ENCODE measurements around the gene YWHAB.

The YWHAB gene

DNA sequence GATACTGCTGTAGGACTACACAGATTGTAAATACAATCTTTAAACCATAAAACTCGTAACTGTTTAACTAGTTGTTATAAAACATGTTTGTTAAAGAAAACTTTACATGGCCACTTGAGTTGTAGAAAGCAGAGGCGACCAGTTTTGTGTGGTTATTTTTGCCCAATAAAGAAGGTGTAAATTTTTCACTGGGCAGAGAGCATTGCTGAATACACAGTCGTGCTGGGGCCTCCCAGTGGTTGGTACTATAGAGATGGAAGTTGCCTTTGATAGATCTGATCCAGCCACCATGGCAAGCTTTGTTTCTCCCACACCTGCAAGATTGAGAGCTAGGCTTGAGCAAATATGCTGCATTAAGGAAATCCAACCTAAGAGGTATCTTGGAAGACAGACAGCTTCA lies 34.0 kb upstream of the YWHAB start:
- Histone ChIP-seq H3K4ac (ENCODE audit: low read depth, low read length) (no peak overlapping the region), H3K27ac (ENCODE audit: low read depth, low read length) (no peak overlapping the region), H3K4me2 (ENCODE audit: low read length) (no peak overlapping the region), H3K9me3 (ENCODE audit: insufficient read depth, low read depth, low read length) (no peaks in the 10 kb centered on the region), H2BK12ac (ENCODE audit: low read length) (no peak overlapping the region), H3K23ac (ENCODE audit: low read length) (no peak overlapping the region), H3K36me3 (ENCODE audit: control insufficient read depth in 1 of 2, insufficient read depth in 2 of 2, low read length in 2 of 2) (no peaks in the 10 kb centered on the region), H3K18ac (ENCODE audit: low read length) (no peak overlapping the region), H3K79me1 (ENCODE audit: low read length) (no peaks in the 10 kb centered on the region), H3K14ac (ENCODE audit: low read length) (no peak overlapping the region), H3K9ac (ENCODE audit: low read length) (no peak overlapping the region), H4K8ac (ENCODE audit: low read depth, low read length) (no peak overlapping the region), H4K91ac (ENCODE audit: low read depth, low read length) (no peak overlapping the region), H3K79me2 (ENCODE audit: control insufficient read depth, insufficient read depth, low read length, poor library complexity) (no peaks in the 10 kb centered on the region), H2AFZ (ENCODE audit: insufficient read depth, low read length, poor library complexity) (no peak overlapping the region), H3K27me3 (ENCODE audit: insufficient read depth, low read length) (no peaks in the 10 kb centered on the region), H2AK5ac (ENCODE audit: low read length) (no peak overlapping the region), H2BK5ac (ENCODE audit: low read depth, low read length, poor library complexity) (no peak overlapping the region), H3K4me3 (ENCODE audit: low read depth, low read length) (no peak overlapping the region), H3K4me1 (ENCODE audit: control insufficient read depth in 1 of 2, insufficient read depth in 2 of 2, low read length in 2 of 2) (no peaks in the 10 kb centered on the region), H2BK120ac (ENCODE audit: insufficient read depth, low read length, poor library complexity) (no peak overlapping the region), H4K12ac (ENCODE audit: low read depth, low read length) (no peak overlapping the region)
- DNase-seq: no peak
- no CpG with 5 or more reads among the region's 3 CpGs for WGBS (ENCODE audit: extremely low coverage, insufficient coverage, insufficient read length)

- H4K12ac ChIP-seq (ENCODE audit: low read depth, low read length): no peak overlapping the region
- peak in 1 of 2 donors; percentile 55 for DNase-seq
Observed at GRCh38 chr20:44856442-44856841, 29.1 kb upstream of the YWHAB start.

DNA sequence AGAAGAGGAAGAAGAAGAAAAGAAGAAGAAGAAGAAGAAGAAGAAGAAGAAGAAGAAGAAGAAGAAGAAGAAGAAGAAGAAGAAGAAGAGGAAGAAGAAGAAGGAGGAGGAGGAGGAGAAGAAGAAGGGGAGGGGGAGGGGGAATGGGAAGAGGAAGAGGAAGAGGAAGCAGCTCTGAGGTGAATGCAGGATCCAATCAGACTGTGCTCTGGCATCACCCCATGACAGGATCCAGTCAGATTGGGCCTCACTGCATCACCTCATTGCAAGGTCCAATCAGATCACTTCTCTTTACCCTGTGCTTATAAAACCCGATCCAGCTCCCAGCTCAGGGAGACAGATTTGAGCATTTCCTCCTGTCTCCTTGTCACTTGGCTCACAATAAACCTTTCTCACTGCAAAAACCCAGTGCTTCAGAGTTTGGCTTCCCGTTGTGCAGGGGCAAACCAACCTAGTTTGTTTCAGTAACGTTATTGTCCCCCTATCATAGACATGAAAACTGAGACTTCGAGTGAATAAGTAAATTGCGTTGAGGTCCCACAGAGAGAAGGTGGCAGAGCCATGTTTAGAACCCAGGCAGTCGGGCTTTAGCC lies 28.6 kb upstream of the YWHAB start:
- Histone ChIP-seq H3K9me3 (ENCODE audit: insufficient read depth, low read depth, low read length) (no peaks in the 10 kb centered on the region), H3K4me3 (ENCODE audit: low read depth, low read length) (no peak overlapping the region), H2AK5ac (ENCODE audit: low read length) (no peak overlapping the region), H3K14ac (ENCODE audit: low read length) (no peak overlapping the region), H3K27me3 (ENCODE audit: insufficient read depth, low read length) (no peaks in the 10 kb centered on the region), H2BK12ac (ENCODE audit: low read length) (no peak overlapping the region), H4K91ac (ENCODE audit: low read depth, low read length) (no peak overlapping the region), H2BK120ac (ENCODE audit: insufficient read depth, low read length, poor library complexity) (no peak overlapping the region), H2AFZ (ENCODE audit: insufficient read depth, low read length, poor library complexity) (no peak overlapping the region), H3K79me1 (ENCODE audit: low read length) (no peaks in the 10 kb centered on the region), H3K4ac (ENCODE audit: low read depth, low read length) (no peak overlapping the region), H3K79me2 (ENCODE audit: control insufficient read depth, insufficient read depth, low read length, poor library complexity) (no peaks in the 10 kb centered on the region), H3K4me2 (ENCODE audit: low read length) (no peak overlapping the region), H3K4me1 (ENCODE audit: control insufficient read depth in 1 of 2, insufficient read depth in 2 of 2, low read length in 2 of 2) (no peaks in the 10 kb centered on the region), H3K9ac (ENCODE audit: low read length) (no peak overlapping the region), H3K23ac (ENCODE audit: low read length) (no peak overlapping the region), H3K18ac (ENCODE audit: low read length) (no peak overlapping the region), H2BK5ac (ENCODE audit: low read depth, low read length, poor library complexity) (no peak overlapping the region), H3K27ac (ENCODE audit: low read depth, low read length) (no peak overlapping the region), H3K36me3 (ENCODE audit: control insufficient read depth in 1 of 2, insufficient read depth in 2 of 2, low read length in 2 of 2) (no peaks in the 10 kb centered on the region), H4K12ac (ENCODE audit: low read depth, low read length) (no peak overlapping the region), H4K8ac (ENCODE audit: low read depth, low read length) (no peak overlapping the region)
- DNase-seq: no peak
- WGBS (ENCODE audit: extremely low coverage, insufficient coverage, insufficient read length): no CpG with 5 or more reads among the region's 6 CpGs

More at GRCh38 chr20:44856442-44856841, 29.1 kb upstream of the YWHAB start:
- no peak overlapping the region for H2AK5ac ChIP-seq (ENCODE audit: low read length)
- H3K79me1 ChIP-seq (ENCODE audit: low read length): no peaks in the 10 kb centered on the region
- no peak overlapping the region for H2BK120ac ChIP-seq (ENCODE audit: insufficient read depth, low read length, poor library complexity)
- no peaks in the 10 kb centered on the region for H3K79me2 ChIP-seq (ENCODE audit: control insufficient read depth, insufficient read depth, low read length, poor library complexity)
- no peak overlapping the region for H3K23ac ChIP-seq (ENCODE audit: low read length)
- H3K4me2 ChIP-seq (ENCODE audit: low read length): no peak overlapping the region
- H3K18ac ChIP-seq (ENCODE audit: low read length): no peak overlapping the region
- H3K27me3 ChIP-seq (ENCODE audit: insufficient read depth, low read length): no peaks in the 10 kb centered on the region
- no peak overlapping the region for H3K4ac ChIP-seq (ENCODE audit: low read depth, low read length)
- no peak overlapping the region for H4K8ac ChIP-seq (ENCODE audit: low read depth, low read length)
- no peak overlapping the region for H4K91ac ChIP-seq (ENCODE audit: low read depth, low read length)
- no peaks in the 10 kb centered on the region for H3K36me3 ChIP-seq (ENCODE audit: control insufficient read depth in 1 of 2, insufficient read depth in 2 of 2, low read length in 2 of 2)
- no peak overlapping the region for H2BK12ac ChIP-seq (ENCODE audit: low read length)
- H3K9ac ChIP-seq (ENCODE audit: low read length): no peak overlapping the region
- no peak overlapping the region for H3K14ac ChIP-seq (ENCODE audit: low read length)
- H3K27ac ChIP-seq (ENCODE audit: low read depth, low read length): no peak overlapping the region
- H2BK5ac ChIP-seq (ENCODE audit: low read depth, low read length, poor library complexity): no peak overlapping the region
- H3K9me3 ChIP-seq (ENCODE audit: insufficient read depth, low read depth, low read length): no peaks in the 10 kb centered on the region
- H2AFZ ChIP-seq (ENCODE audit: insufficient read depth, low read length, poor library complexity): no peak overlapping the region
- H3K4me1 ChIP-seq (ENCODE audit: control insufficient read depth in 1 of 2, insufficient read depth in 2 of 2, low read length in 2 of 2): no peaks in the 10 kb centered on the region
- no peak overlapping the region for H3K4me3 ChIP-seq (ENCODE audit: low read depth, low read length)
- WGBS (ENCODE audit: extremely low coverage, insufficient coverage, insufficient read length): no CpG with 5 or more reads among the region's 2 CpGs

GRCh38 chr20:44858606-44859360 lies 26.7 kb upstream of the YWHAB start:
- H4K12ac ChIP-seq (ENCODE audit: low read depth, low read length): no peak overlapping the region
- no peak overlapping the region for H3K27ac ChIP-seq (ENCODE audit: low read depth, low read length)
- H3K36me3 ChIP-seq (ENCODE audit: control insufficient read depth in 1 of 2, insufficient read depth in 2 of 2, low read length in 2 of 2): no peaks in the 10 kb centered on the region
- no peak overlapping the region for H3K4ac ChIP-seq (ENCODE audit: low read depth, low read length)
- H3K9ac ChIP-seq (ENCODE audit: low read length): no peak overlapping the region
- H2AK5ac ChIP-seq (ENCODE audit: low read length): no peak overlapping the region
- no peak overlapping the region for H3K23ac ChIP-seq (ENCODE audit: low read length)
- no peak overlapping the region for H4K91ac ChIP-seq (ENCODE audit: low read depth, low read length)
- no peak overlapping the region for H3K4me3 ChIP-seq (ENCODE audit: low read depth, low read length)
- no peak overlapping the region for H3K4me2 ChIP-seq (ENCODE audit: low read length)
- H3K18ac ChIP-seq (ENCODE audit: low read length): no peak overlapping the region
- no peaks in the 10 kb centered on the region for H3K79me1 ChIP-seq (ENCODE audit: low read length)
- H3K79me2 ChIP-seq (ENCODE audit: control insufficient read depth, insufficient read depth, low read length, poor library complexity): no peaks in the 10 kb centered on the region
- H2AFZ ChIP-seq (ENCODE audit: insufficient read depth, low read length, poor library complexity): no peak overlapping the region
- no peak overlapping the region for H4K8ac ChIP-seq (ENCODE audit: low read depth, low read length)
- no peaks in the 10 kb centered on the region for H3K4me1 ChIP-seq (ENCODE audit: control insufficient read depth in 1 of 2, insufficient read depth in 2 of 2, low read length in 2 of 2)
- H3K14ac ChIP-seq (ENCODE audit: low read length): no peak overlapping the region
- no peak for DNase-seq
- no peak overlapping the region for H2BK5ac ChIP-seq (ENCODE audit: low read depth, low read length, poor library complexity)
- no peaks in the 10 kb centered on the region for H3K27me3 ChIP-seq (ENCODE audit: insufficient read depth, low read length)
- H2BK120ac ChIP-seq (ENCODE audit: insufficient read depth, low read length, poor library complexity): no peak overlapping the region
- H2BK12ac ChIP-seq (ENCODE audit: low read length): no peak overlapping the region
- H3K9me3 ChIP-seq (ENCODE audit: insufficient read depth, low read depth, low read length): no peaks in the 10 kb centered on the region

Measured in trophoblast cell (in vitro differentiated cells and primary cell).